ENCODE results near the gene ZNF836. TPM values are rescaled to one million over a fixed set of nuclear protein-coding genes. Genes with fewer than 3 reads are reported as not detected.

ZNF836 gene
- total RNA-seq, 2 experiments from 2014 or later: 10.7 to 11.1 TPM

GRCh38 chr19:52172347-52172746 is 926 bp upstream of the ZNF836 start:
- peaks cover 26% of the 10 kb centered on the region for H3K4me1 Mint-ChIP-seq (ENCODE audit: low read depth)
- DNase-seq: no peak
- intact Hi-C loops (cut with micrococcal nuclease): no loop called here
- CTCF ChIA-PET: no interaction called here
- peak overlapping the region; percentile 95 for H3K27ac Mint-ChIP-seq
- H3K4me3 Mint-ChIP-seq: peak overlapping the region; percentile 94
- no peaks in the 10 kb centered on the region for H3K27me3 Mint-ChIP-seq (ENCODE audit: low read depth)
- peaks cover 6% of the 10 kb centered on the region for H3K9me3 Mint-ChIP-seq
- peaks cover 29% of the 10 kb centered on the region for H3K36me3 Mint-ChIP-seq (ENCODE audit: low read depth)

GRCh38 chr19:52170863-52171320 is 529 bp downstream of the ZNF836 start:
- intact Hi-C loops (cut with micrococcal nuclease): loop anchor here (1.0 to 2.0 kb wide), 4 partner anchors 18 to 185 kb away; partner anchors contain the start of genes ZNF350 and ZNF616
- Mint-ChIP-seq H3K36me3 (ENCODE audit: low read depth) (peaks cover 35% of the 10 kb centered on the region), H3K4me1 (ENCODE audit: low read depth) (peaks cover 26% of the 10 kb centered on the region), H3K9me3 (peaks cover 6% of the 10 kb centered on the region), H3K4me3 (peak overlapping the region; percentile 94), H3K27ac (peak overlapping the region; percentile 95), H3K27me3 (ENCODE audit: low read depth) (no peaks in the 10 kb centered on the region)
- DNase-seq: peak; percentile 14
- CTCF ChIA-PET: no interaction called here

- Mint-ChIP-seq H3K27ac (peak overlapping the region; percentile 95), H3K36me3 (ENCODE audit: low read depth) (peaks cover 39% of the 10 kb centered on the region), H3K9me3 (peaks cover 6% of the 10 kb centered on the region), H3K4me1 (ENCODE audit: low read depth) (peaks cover 26% of the 10 kb centered on the region), H3K27me3 (ENCODE audit: low read depth) (no peaks in the 10 kb centered on the region), H3K4me3 (peak overlapping the region; percentile 94)
- DNase-seq: peak; percentile 18
- intact Hi-C loops (cut with micrococcal nuclease): loop anchor here (2.0 kb wide), 1 partner anchor 56 kb away; no protein-coding TSS in a partner anchor
- CTCF ChIA-PET: no interaction called here
These were observed 1.1 kb downstream of the ZNF836 start for GRCh38 chr19:52170304-52170703.

GRCh38 chr19:52155596-52156359 is 15.6 kb downstream of the ZNF836 start:
- no peak overlapping the region for H3K4me3 Mint-ChIP-seq
- no peak for DNase-seq

GRCh38 chr19:52148256-52148655 is 23.2 kb downstream of the ZNF836 start:
- Mint-ChIP-seq H3K27me3 (ENCODE audit: low read depth) (no peaks in the 10 kb centered on the region), H3K27ac (no peak overlapping the region), H3K4me3 (no peak overlapping the region), H3K36me3 (ENCODE audit: low read depth) (peaks cover 28% of the 10 kb centered on the region), H3K9me3 (peaks cover 46% of the 10 kb centered on the region), H3K4me1 (ENCODE audit: low read depth) (no peaks in the 10 kb centered on the region)
- intact Hi-C loops (cut with micrococcal nuclease): no loop called here
- DNase-seq: no peak
- CTCF ChIA-PET: no interaction called here

More at GRCh38 chr19:52155596-52156359, 15.6 kb downstream of the ZNF836 start:
- Mint-ChIP-seq H3K27ac (no peak overlapping the region), H3K9me3 (peaks cover 74% of the 10 kb centered on the region), H3K4me1 (ENCODE audit: low read depth) (no peaks in the 10 kb centered on the region), H3K27me3 (ENCODE audit: low read depth) (no peaks in the 10 kb centered on the region), H3K36me3 (ENCODE audit: low read depth) (peaks cover 78% of the 10 kb centered on the region)
- intact Hi-C loops (cut with micrococcal nuclease): no loop called here
- CTCF ChIA-PET: no interaction called here

GRCh38 chr19:52142001-52142595 is 29.3 kb downstream of the ZNF836 start:
- CTCF ChIA-PET: no interaction called here
- Mint-ChIP-seq H3K9me3 (peaks cover 19% of the 10 kb centered on the region), H3K36me3 (ENCODE audit: low read depth) (peaks cover 24% of the 10 kb centered on the region), H3K4me3 (no peak overlapping the region), H3K4me1 (ENCODE audit: low read depth) (peaks cover 23% of the 10 kb centered on the region), H3K27ac (no peak overlapping the region), H3K27me3 (ENCODE audit: low read depth) (no peaks in the 10 kb centered on the region)
- intact Hi-C loops (cut with micrococcal nuclease): no loop called here
- no peak for DNase-seq

- CTCF ChIA-PET: interaction anchor here (1.0 kb wide), 2 partner anchors 18 to 238 kb away, joined by 3 read pairs; no protein-coding TSS in a partner anchor
- Mint-ChIP-seq H3K27me3 (ENCODE audit: low read depth) (no peaks in the 10 kb centered on the region), H3K27ac (no peak overlapping the region), H3K4me1 (ENCODE audit: low read depth) (peaks cover 23% of the 10 kb centered on the region), H3K4me3 (no peak overlapping the region), H3K36me3 (ENCODE audit: low read depth) (peaks cover 23% of the 10 kb centered on the region), H3K9me3 (peaks cover 15% of the 10 kb centered on the region)
- intact Hi-C loops (cut with micrococcal nuclease): no loop called here
- DNase-seq: no peak
These were observed 30.2 kb downstream of the ZNF836 start for GRCh38 chr19:52141203-52141602.

GRCh38 chr19:52140032-52140710 is 31.2 kb downstream of the ZNF836 start:
- Mint-ChIP-seq H3K9me3 (peaks cover 13% of the 10 kb centered on the region), H3K36me3 (ENCODE audit: low read depth) (peaks cover 31% of the 10 kb centered on the region), H3K4me1 (ENCODE audit: low read depth) (peaks cover 23% of the 10 kb centered on the region), H3K27me3 (ENCODE audit: low read depth) (no peaks in the 10 kb centered on the region), H3K4me3 (peak overlapping the region; percentile 96), H3K27ac (peak overlapping the region; percentile 93)
- DNase-seq: no peak
- intact Hi-C loops (cut with micrococcal nuclease): loop anchor here (1.0 kb wide), 1 partner anchor 49 kb away; no protein-coding TSS in a partner anchor
- CTCF ChIA-PET: interaction anchor here (1.0 kb wide), 1 partner anchor 19 kb away, joined by 3 read pairs; no protein-coding TSS in a partner anchor

- peak; percentile 99 for DNase-seq
- Mint-ChIP-seq H3K4me3 (peak within 1 kb of the TSS; percentile 96), H3K36me3 (ENCODE audit: low read depth) (peaks cover 38% of the 10 kb centered on the region), H3K27ac (peak within 1 kb of the TSS; percentile 93), H3K9me3 (peaks cover 14% of the 10 kb centered on the region), H3K27me3 (ENCODE audit: low read depth) (no peaks in the 10 kb centered on the region), H3K4me1 (ENCODE audit: low read depth) (peaks cover 24% of the 10 kb centered on the region)
- intact Hi-C loops (cut with micrococcal nuclease): loop anchor here (1.0 kb wide), 4 partner anchors 32 to 130 kb away; partner anchors contain the start of genes ZNF766 and ZNF836
- CTCF ChIA-PET: interaction anchor here (2.6 kb wide), 1 partner anchor 98 kb away, joined by 15 read pairs; no protein-coding TSS in a partner anchor
These were observed 32.0 kb downstream of the ZNF836 start, which contains the start of gene ZNF616 for GRCh38 chr19:52139252-52140031. ZNF616 (minus strand) TSS chr19:52139938; CDS start chr19:52130512, 9,426 bp downstream.

GRCh38 chr19:52138983-52139251 is 32.5 kb downstream of the ZNF836 start:
- H3K36me3 Mint-ChIP-seq (ENCODE audit: low read depth): peaks cover 43% of the 10 kb centered on the region
- H3K4me1 Mint-ChIP-seq (ENCODE audit: low read depth): peaks cover 24% of the 10 kb centered on the region
- DNase-seq: no peak
- CTCF ChIA-PET: interaction anchor here (2.6 kb wide), 1 partner anchor 98 kb away, joined by 15 read pairs; no protein-coding TSS in a partner anchor
- intact Hi-C loops (cut with micrococcal nuclease): loop anchor here (1.0 kb wide), 3 partner anchors 32 to 130 kb away; partner anchors contain the start of genes ZNF766 and ZNF836
- H3K4me3 Mint-ChIP-seq: peak overlapping the region; percentile 96
- H3K27ac Mint-ChIP-seq: peak overlapping the region; percentile 93
- H3K27me3 Mint-ChIP-seq (ENCODE audit: low read depth): no peaks in the 10 kb centered on the region
- H3K9me3 Mint-ChIP-seq: peaks cover 15% of the 10 kb centered on the region

GRCh38 chr19:52138278-52138982 is 33.0 kb downstream of the ZNF836 start:
- peak overlapping the region; percentile 93 for H3K27ac Mint-ChIP-seq
- DNase-seq: peak; percentile 27
- H3K4me3 Mint-ChIP-seq: peak overlapping the region; percentile 96
- no peaks in the 10 kb centered on the region for H3K27me3 Mint-ChIP-seq (ENCODE audit: low read depth)
- CTCF ChIA-PET: interaction anchor here (0.5 to 2.6 kb wide), 2 partner anchors 99 to 362 kb away, joined by 3 to 15 read pairs; no protein-coding TSS in a partner anchor
- peaks cover 18% of the 10 kb centered on the region for H3K9me3 Mint-ChIP-seq
- intact Hi-C loops (cut with micrococcal nuclease): no loop called here
- peaks cover 47% of the 10 kb centered on the region for H3K36me3 Mint-ChIP-seq (ENCODE audit: low read depth)
- H3K4me1 Mint-ChIP-seq (ENCODE audit: low read depth): peaks cover 24% of the 10 kb centered on the region

Measured in activated naive CD4-positive, alpha-beta T cell treated with anti-CD3 and anti-CD28 coated beads for 36 hours (primary cell).